CD14-positive monocyte (primary cell): ENCODE measurements around the gene DCAF6. TPM values are rescaled to one million over a fixed set of nuclear protein-coding genes. Genes with fewer than 3 reads are reported as not detected.

Experiments used
- DNase-seq, 3 donors: peaks; one replicate each; pipeline ENCODE4 v3.0.0-alpha.2; 2011 to 2022
- H2AFZ ChIP-seq: 2 replicates; pipeline ENCODE4 v1.6.0; 2012; ENCODE audit warnings: mild to moderate bottlenecking, low read depth, low read length, inconsistent platforms; ENCODE audit not compliant: insufficient read depth, poor library complexity, severe bottlenecking
- H3K27ac ChIP-seq, 2 donors: 1 replicate in 1 of 2; 2 replicates in 1 of 2; pipeline ENCODE4 v1.5.1; 2012 to 2013; ENCODE audit warnings: low read length in 2 of 2, control low read depth in 1 of 2, inconsistent platforms in 1 of 2, low read depth in 1 of 2, mild to moderate bottlenecking in 1 of 2
- H3K27me3 ChIP-seq, 2 donors: one replicate each; pipeline versions ENCODE4 v1.6.0 to v1.6.1; 2011 to 2013; ENCODE audit warnings: low read length in 2 of 2; ENCODE audit not compliant: control insufficient read depth in 2 of 2, insufficient read depth in 2 of 2
- H3K36me3 ChIP-seq, 2 donors: replicated peaks in 1 of 2; 1 replicate in 1 of 2; 2 replicates in 1 of 2; pipeline versions ENCODE4 v1.5.1 to v1.6.1; 2012 to 2013; ENCODE audit warnings: low read length in 2 of 2, control low read depth in 1 of 2, inconsistent platforms in 1 of 2, mild to moderate bottlenecking in 1 of 2; ENCODE audit not compliant: insufficient read depth in 2 of 2, control insufficient read depth in 1 of 2
- H3K4me1 ChIP-seq, 2 donors: 1 replicate in 1 of 2; 2 replicates in 1 of 2; pipeline versions ENCODE4 v1.5.1 to v1.6.1; 2012 to 2013; ENCODE audit warnings: low read length in 2 of 2, control low read depth in 1 of 2, inconsistent platforms in 1 of 2, mild to moderate bottlenecking in 1 of 2, moderate library complexity in 1 of 2; ENCODE audit not compliant: insufficient read depth in 2 of 2, control insufficient read depth in 1 of 2
- H3K4me2 ChIP-seq: replicated peaks from 2 replicates; pipeline ENCODE3; 2012; ENCODE audit warnings: low read length, moderate library complexity, mild to moderate bottlenecking; ENCODE audit not compliant: poor library complexity, severe bottlenecking; ENCODE audit errors: extremely low read depth
- H3K4me3 ChIP-seq, 3 experiments: fragments of 200-600 bp in 1 of 3; sonication (generic) in 1 of 3; replicated peaks in 1 of 3; 1 replicate in 2 of 3; 2 replicates in 1 of 3; pipeline ENCODE4 v1.5.1; 2011 to 2013; ENCODE audit warnings: low read length in 3 of 3, mild to moderate bottlenecking in 3 of 3, control low read depth in 2 of 3, low read depth in 2 of 3, inconsistent platforms in 1 of 3, moderate library complexity in 1 of 3
- H3K79me2 ChIP-seq: 2 replicates; pipeline ENCODE4 v1.6.0; 2012; ENCODE audit warnings: mild to moderate bottlenecking, control low read depth, inconsistent platforms, low read length, moderate library complexity; ENCODE audit not compliant: insufficient read depth
- H3K9ac ChIP-seq: 2 replicates; pipeline ENCODE4 v1.6.0; 2017; ENCODE audit warnings: low read length, mild to moderate bottlenecking; ENCODE audit not compliant: insufficient read depth, poor library complexity, severe bottlenecking
- H3K9me3 ChIP-seq, 2 donors: replicated peaks in 1 of 2; 1 replicate in 1 of 2; 2 replicates in 1 of 2; pipeline versions ENCODE4 v1.5.1 to v1.6.1; 2012 to 2013; ENCODE audit warnings: low read length in 2 of 2, control low read depth in 1 of 2; ENCODE audit not compliant: control insufficient read depth in 1 of 2, insufficient read depth in 1 of 2
- H4K20me1 ChIP-seq: 2 replicates; pipeline ENCODE4 v1.6.0; 2012; ENCODE audit warnings: mild to moderate bottlenecking, low read length, control low read depth, moderate library complexity; ENCODE audit not compliant: insufficient read depth
- H3K27ac Mint-ChIP-seq, 7 donors: one replicate each; pipeline ENCODE4 v1.8.0; 2020; ENCODE audit warnings: mild to moderate bottlenecking in 7 of 7, mixed read lengths in 7 of 7, moderate library complexity in 6 of 7, inconsistent platforms in 2 of 7
- H3K27me3 Mint-ChIP-seq, 3 donors: one replicate each; pipeline ENCODE4 v1.8.0; 2021 to 2022; ENCODE audit warnings: low read depth in 3 of 3, mild to moderate bottlenecking in 3 of 3, mixed read lengths in 3 of 3, moderate library complexity in 3 of 3, inconsistent platforms in 1 of 3
- H3K36me3 Mint-ChIP-seq, 2 donors: one replicate each; pipeline ENCODE4 v1.8.0; 2020; ENCODE audit warnings: mixed read lengths in 2 of 2, inconsistent platforms in 1 of 2, mild to moderate bottlenecking in 1 of 2
- H3K4me1 Mint-ChIP-seq: one replicate; pipeline ENCODE4 v1.8.0; 2020; ENCODE audit warnings: mild to moderate bottlenecking, mixed read lengths
- H3K4me3 Mint-ChIP-seq, 2 donors: one replicate each; pipeline ENCODE4 v1.8.0; 2020; ENCODE audit warnings: mild to moderate bottlenecking in 2 of 2, mixed read lengths in 2 of 2, moderate library complexity in 1 of 2
- H3K9me3 Mint-ChIP-seq, 7 donors: one replicate each; pipeline ENCODE4 v1.8.0; 2020 to 2022; ENCODE audit warnings: mixed read lengths in 7 of 7, mild to moderate bottlenecking in 6 of 7, moderate library complexity in 6 of 7, inconsistent platforms in 2 of 7
- WGBS: methylation state at CpG from one replicate; pipeline ENCODE4 v1.1.5; 2013; ENCODE audit warnings: missing lambda C conversion rate; ENCODE audit not compliant: insufficient coverage; 5-methylcytosine and 5-hydroxymethylcytosine counted together
- intact Hi-C, 2 donors: fragments of 100-400 bp; cut with micrococcal nuclease; formaldehyde crosslinking; loops; one replicate each; pipeline versions ENCODE4 v1.15.0 to v1.15.1; 2023
- polyA plus RNA-seq, 3 donors: library from polyadenylated mRNA; depleted of rRNA in 1 of 3; unstranded in 2 of 3; stranded (reverse) in 1 of 3; fragments of 300-500 nt in 2 of 3; fragments of >200 nt in 1 of 3; fragmentation: Illumina TruSeq in 2 of 3; gene quantifications; 1 replicate in 2 of 3; 2 replicates in 1 of 3; pipeline ENCODE4 v1.2.3, GENCODE V29; 2012 to 2021
- TF ChIP-seq, protein P1 (sequence below): fragments of 200-600 bp; IDR thresholded peaks from one replicate; pipeline ENCODE4 v1.8.0; 2022; ENCODE audit warnings: antibody characterized with exemption, mild to moderate bottlenecking

DCAF6 gene
- polyA plus RNA-seq, 3 donors = 11.8 to 16.1 (median 11.9) TPM

DNA sequence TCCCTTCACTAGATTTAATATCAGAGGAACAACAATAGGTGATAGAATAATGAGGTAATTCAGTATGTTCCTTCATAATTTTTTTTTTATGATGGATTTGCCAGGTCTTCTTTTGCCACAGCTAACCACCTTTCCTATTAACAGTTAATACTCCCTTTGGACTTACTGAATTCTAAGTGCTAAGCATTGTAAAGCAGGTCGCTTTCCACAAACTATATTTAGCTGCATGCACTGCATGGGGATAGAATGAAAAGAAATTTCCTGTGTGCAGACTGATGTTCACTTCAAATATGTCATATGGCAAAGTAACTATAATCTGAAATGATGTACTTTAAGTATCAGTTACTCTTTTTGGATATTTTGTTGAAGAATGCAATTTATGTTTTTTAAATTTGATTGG lies 114.4 kb downstream of the DCAF6 start:
- no peak overlapping the region for H3K4me2 ChIP-seq
- intact Hi-C loops = no loop called here
- H3K27ac ChIP-seq = no peak overlapping the region
- no peaks in the 10 kb centered on the region for H3K9me3 ChIP-seq
- no peaks in the 10 kb centered on the region for H3K27me3 Mint-ChIP-seq
- H4K20me1 ChIP-seq = no peaks in the 10 kb centered on the region
- H3K4me3 Mint-ChIP-seq = no peak overlapping the region
- no CpG with 5 or more reads among the region's 1 CpG for WGBS
- H3K36me3 Mint-ChIP-seq = peaks cover 10 to 12% of the 10 kb centered on the region in 2 donors
- no peaks in the 10 kb centered on the region for H3K27me3 ChIP-seq
- H2AFZ ChIP-seq = no peak overlapping the region
- no peak overlapping the region for H3K9ac ChIP-seq
- H3K79me2 ChIP-seq = no peaks in the 10 kb centered on the region
- no peak overlapping the region for H3K27ac Mint-ChIP-seq
- no peak overlapping the region for H3K4me3 ChIP-seq
- peaks cover 0 to 3% (median 0%) of the 10 kb centered on the region in 7 donors for H3K9me3 Mint-ChIP-seq
- H3K4me1 Mint-ChIP-seq = peaks cover 8% of the 10 kb centered on the region
- TF ChIP-seq, protein P1, sequence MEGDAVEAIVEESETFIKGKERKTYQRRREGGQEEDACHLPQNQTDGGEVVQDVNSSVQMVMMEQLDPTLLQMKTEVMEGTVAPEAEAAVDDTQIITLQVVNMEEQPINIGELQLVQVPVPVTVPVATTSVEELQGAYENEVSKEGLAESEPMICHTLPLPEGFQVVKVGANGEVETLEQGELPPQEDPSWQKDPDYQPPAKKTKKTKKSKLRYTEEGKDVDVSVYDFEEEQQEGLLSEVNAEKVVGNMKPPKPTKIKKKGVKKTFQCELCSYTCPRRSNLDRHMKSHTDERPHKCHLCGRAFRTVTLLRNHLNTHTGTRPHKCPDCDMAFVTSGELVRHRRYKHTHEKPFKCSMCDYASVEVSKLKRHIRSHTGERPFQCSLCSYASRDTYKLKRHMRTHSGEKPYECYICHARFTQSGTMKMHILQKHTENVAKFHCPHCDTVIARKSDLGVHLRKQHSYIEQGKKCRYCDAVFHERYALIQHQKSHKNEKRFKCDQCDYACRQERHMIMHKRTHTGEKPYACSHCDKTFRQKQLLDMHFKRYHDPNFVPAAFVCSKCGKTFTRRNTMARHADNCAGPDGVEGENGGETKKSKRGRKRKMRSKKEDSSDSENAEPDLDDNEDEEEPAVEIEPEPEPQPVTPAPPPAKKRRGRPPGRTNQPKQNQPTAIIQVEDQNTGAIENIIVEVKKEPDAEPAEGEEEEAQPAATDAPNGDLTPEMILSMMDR = no peak
- H3K4me1 ChIP-seq = peaks cover 6 to 8% of the 10 kb centered on the region in 2 donors
- peaks cover 3 to 47% of the 10 kb centered on the region in 2 donors for H3K36me3 ChIP-seq
- no peak for DNase-seq

GRCh38 chr1:168053681-168054080 lies 117.2 kb downstream of the DCAF6 start:
- Mint-ChIP-seq H3K4me3 (no peak overlapping the region), H3K36me3 (peaks cover 9% of the 10 kb centered on the region in 2 donors), H3K4me1 (peaks cover 8% of the 10 kb centered on the region), H3K27ac (no peak overlapping the region), H3K27me3 (no peaks in the 10 kb centered on the region), H3K9me3 (peaks cover 0 to 5% (median 3%) of the 10 kb centered on the region in 7 donors)
- Histone ChIP-seq H3K9me3 (no peaks in the 10 kb centered on the region), H3K4me3 (no peak overlapping the region), H3K27ac (no peak overlapping the region), H3K79me2 (no peaks in the 10 kb centered on the region), H3K4me1 (peaks cover 6 to 8% of the 10 kb centered on the region in 2 donors), H3K27me3 (no peaks in the 10 kb centered on the region), H4K20me1 (no peaks in the 10 kb centered on the region), H2AFZ (no peak overlapping the region), H3K36me3 (peaks cover 5 to 26% of the 10 kb centered on the region in 2 donors), H3K4me2 (no peak overlapping the region), H3K9ac (no peak overlapping the region)
- WGBS = no CpG with 5 or more reads among the region's 2 CpGs
- DNase-seq = no peak
- TF ChIP-seq, protein P1 = no peak
- intact Hi-C loops = no loop called here
